ENCODE data around the gene TCIRG1. TPM values are rescaled to one million over a fixed set of nuclear protein-coding genes. Genes with fewer than 3 reads are reported as not detected.
A peak's percentile ranks its signal among the peaks of the same experiment; 100 is the strongest.

Gene TCIRG1
- total and polyA plus RNA-seq, 2 of the 13 experiments (the other 11 are each of a cell fraction or from before 2014, with no cell fraction given) = 48.0 to 69.6 TPM

DNA sequence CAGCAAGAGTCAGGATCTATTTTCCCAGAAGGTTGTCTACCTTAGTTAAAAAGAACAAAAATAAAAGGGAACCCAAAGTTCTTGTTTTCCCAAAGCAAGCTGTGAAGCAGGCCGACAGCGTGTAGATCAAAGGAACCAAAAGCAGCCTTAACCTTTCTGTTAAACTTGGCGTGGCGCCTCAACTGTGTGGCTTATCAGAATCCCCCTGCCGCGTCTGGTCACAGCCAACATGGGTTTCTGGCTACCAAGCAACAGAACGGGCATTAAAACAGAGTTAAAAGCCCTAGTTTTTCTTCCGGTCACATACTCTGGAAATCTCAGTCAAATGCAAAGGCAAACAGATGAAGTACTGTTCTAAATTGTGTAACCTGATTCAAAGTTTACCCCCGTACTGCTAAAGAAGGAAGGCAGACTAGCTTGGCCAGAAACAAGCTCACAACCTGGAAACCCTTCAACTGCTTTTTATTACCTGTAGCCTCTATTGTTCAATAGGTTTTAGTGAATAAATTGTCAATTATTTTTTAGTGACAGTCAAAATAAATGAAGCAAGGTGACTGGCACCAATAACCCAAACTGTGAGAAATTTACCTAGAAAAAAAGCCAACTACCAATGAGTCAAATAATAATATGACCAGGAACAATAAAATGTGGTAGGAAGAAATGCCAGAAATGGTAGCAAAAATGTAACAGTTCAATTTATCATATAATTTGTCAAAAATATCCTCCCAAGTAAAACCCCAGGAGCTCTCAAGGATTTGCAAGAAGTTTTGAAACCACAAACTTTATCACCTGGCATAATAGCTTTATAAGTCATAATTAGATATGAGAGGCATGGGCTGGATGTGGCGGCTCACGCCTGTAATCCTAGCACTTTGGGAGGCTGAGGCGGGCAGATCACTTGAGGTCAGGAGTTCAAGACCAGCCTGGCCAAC is 60.9 kb downstream of the TCIRG1 start (continued):
- no peak for TF ChIP-seq RORA (CRISPR knock-in tag; IDR thresholded peaks at IDR 0.05)
- TF ChIP-seq RFXAP (CRISPR knock-in tag; IDR thresholded peaks at IDR 0.05; ENCODE audit: borderline replicate concordance) = 0 out of 2 replicates have a peak, but pooled peaks have one; percentile 74
- peak; percentile 69 for TF ChIP-seq ZFP1 (CRISPR knock-in tag; IDR thresholded peaks at IDR 0.05)
- TF ChIP-seq, protein P1, sequence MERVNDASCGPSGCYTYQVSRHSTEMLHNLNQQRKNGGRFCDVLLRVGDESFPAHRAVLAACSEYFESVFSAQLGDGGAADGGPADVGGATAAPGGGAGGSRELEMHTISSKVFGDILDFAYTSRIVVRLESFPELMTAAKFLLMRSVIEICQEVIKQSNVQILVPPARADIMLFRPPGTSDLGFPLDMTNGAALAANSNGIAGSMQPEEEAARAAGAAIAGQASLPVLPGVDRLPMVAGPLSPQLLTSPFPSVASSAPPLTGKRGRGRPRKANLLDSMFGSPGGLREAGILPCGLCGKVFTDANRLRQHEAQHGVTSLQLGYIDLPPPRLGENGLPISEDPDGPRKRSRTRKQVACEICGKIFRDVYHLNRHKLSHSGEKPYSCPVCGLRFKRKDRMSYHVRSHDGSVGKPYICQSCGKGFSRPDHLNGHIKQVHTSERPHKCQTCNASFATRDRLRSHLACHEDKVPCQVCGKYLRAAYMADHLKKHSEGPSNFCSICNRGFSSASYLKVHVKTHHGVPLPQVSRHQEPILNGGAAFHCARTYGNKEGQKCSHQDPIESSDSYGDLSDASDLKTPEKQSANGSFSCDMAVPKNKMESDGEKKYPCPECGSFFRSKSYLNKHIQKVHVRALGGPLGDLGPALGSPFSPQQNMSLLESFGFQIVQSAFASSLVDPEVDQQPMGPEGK (CRISPR knock-in tag; IDR thresholded peaks at IDR 0.05) = peak; percentile 62; the same call in 1 of the 2 replicates
- TF ChIP-seq NCOR1 (IDR thresholded peaks at IDR 0.05; ENCODE audit: borderline replicate concordance, low read length) = peak; percentile 92; the same call in 1 of the 2 replicates
- TF ChIP-seq PHF5A (CRISPR knock-in tag; IDR thresholded peaks at IDR 0.05; ENCODE audit: low read depth, unreplicated experiment) = no peak
- TF ChIP-seq, protein P2, sequence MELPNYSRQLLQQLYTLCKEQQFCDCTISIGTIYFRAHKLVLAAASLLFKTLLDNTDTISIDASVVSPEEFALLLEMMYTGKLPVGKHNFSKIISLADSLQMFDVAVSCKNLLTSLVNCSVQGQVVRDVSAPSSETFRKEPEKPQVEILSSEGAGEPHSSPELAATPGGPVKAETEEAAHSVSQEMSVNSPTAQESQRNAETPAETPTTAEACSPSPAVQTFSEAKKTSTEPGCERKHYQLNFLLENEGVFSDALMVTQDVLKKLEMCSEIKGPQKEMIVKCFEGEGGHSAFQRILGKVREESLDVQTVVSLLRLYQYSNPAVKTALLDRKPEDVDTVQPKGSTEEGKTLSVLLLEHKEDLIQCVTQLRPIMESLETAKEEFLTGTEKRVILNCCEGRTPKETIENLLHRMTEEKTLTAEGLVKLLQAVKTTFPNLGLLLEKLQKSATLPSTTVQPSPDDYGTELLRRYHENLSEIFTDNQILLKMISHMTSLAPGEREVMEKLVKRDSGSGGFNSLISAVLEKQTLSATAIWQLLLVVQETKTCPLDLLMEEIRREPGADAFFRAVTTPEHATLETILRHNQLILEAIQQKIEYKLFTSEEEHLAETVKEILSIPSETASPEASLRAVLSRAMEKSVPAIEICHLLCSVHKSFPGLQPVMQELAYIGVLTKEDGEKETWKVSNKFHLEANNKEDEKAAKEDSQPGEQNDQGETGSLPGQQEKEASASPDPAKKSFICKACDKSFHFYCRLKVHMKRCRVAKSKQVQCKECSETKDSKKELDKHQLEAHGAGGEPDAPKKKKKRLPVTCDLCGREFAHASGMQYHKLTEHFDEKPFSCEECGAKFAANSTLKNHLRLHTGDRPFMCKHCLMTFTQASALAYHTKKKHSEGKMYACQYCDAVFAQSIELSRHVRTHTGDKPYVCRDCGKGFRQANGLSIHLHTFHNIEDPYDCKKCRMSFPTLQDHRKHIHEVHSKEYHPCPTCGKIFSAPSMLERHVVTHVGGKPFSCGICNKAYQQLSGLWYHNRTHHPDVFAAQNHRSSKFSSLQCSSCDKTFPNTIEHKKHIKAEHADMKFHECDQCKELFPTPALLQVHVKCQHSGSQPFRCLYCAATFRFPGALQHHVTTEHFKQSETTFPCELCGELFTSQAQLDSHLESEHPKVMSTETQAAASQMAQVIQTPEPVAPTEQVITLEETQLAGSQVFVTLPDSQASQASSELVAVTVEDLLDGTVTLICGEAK (IDR thresholded peaks at IDR 0.05) = no peak
- TF ChIP-seq, protein P2 (CRISPR knock-in tag; IDR thresholded peaks at IDR 0.05) = peak; percentile 23; the same call in 1 of the 2 replicates
- no peak for TF ChIP-seq NBN (conservative IDR thresholded peaks at IDR 0.05)
- TF ChIP-seq PLSCR1 (CRISPR knock-in tag; IDR thresholded peaks at IDR 0.05; ENCODE audit: borderline replicate concordance) = no peak
- no peak for TF ChIP-seq ZNF569 (CRISPR knock-in tag; IDR thresholded peaks at IDR 0.05; ENCODE audit: borderline replicate concordance)
- TF ChIP-seq PAX8 (CRISPR knock-in tag; IDR thresholded peaks at IDR 0.05; ENCODE audit: borderline replicate concordance) = no peak
- TF ChIP-seq MTA1 (CRISPR knock-in tag; IDR thresholded peaks at IDR 0.05; ENCODE audit: borderline replicate concordance) = 0 out of 2 replicates have a peak, but pooled peaks have one; percentile 54
- TF ChIP-seq RBFOX2 (IDR thresholded peaks at IDR 0.05; ENCODE audit: low read depth, low read length) = no peak

Measured in HepG2 (cell line).